ENCODE results near the gene ECHDC3.
"Not testable (repeated sequence)": the region's sequence is repeated elsewhere in the genome, so short reads cannot be mapped to it uniquely, and the experiment has no call there.

The ECHDC3 gene

GRCh38 chr10:11715815-11716494 is 26.2 kb upstream of the ECHDC3 start:
- no peak for DNase-seq (ENCODE audit: low read depth, low spot score)

- DNase-seq (ENCODE audit: low read depth, low spot score): no peak
These were observed 25.5 kb upstream of the ECHDC3 start for GRCh38 chr10:11716686-11717085.

- no peak for DNase-seq (ENCODE audit: low read depth, low spot score)
These were observed 22.5 kb upstream of the ECHDC3 start for GRCh38 chr10:11719496-11720259.

DNA sequence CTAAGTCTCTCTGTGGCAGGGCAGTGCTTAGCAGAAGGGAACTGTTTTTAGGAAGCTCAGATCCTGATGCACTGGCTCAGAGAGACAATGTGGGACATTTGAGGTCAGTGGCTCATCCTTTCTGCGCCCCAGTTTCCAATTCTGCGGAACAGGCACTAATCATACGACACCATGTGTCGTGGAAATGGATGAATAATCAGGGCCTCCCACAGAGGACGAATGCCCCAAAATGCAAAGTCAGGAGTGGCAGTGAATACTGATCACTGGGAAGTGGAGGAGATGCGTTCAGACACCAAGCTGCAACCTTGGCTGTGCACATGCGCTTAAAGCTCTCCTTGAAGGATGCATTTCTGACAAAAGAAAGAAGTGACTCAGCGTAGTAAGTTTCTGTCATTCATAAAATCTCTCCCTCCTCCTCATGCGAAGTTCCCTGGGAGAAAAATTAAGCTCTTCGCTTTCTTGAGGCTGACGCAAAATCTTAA is 21.9 kb upstream of the ECHDC3 start:
- DNase-seq (ENCODE audit: low read depth, low spot score): no peak

DNA sequence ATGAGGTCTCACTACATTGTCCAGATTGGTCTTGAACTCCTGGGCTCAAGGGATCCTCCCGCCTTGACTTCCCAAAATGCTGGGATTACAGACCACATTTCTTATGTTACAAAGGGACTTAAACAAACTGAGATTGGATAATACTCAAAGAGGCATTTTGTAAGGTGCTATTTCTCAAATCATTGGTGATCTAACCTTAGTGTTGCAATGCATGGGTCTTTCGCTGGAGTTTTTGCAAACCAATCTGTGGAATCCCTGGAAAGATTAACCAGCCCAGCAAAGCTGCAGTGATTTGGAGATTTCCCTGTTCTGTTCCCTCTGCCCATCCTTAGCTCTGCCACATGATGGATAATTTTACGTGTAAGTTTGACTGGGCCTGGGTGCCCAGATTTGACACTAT is 20.4 kb upstream of the ECHDC3 start:
- no peak for DNase-seq (ENCODE audit: low read depth, low spot score)

DNA sequence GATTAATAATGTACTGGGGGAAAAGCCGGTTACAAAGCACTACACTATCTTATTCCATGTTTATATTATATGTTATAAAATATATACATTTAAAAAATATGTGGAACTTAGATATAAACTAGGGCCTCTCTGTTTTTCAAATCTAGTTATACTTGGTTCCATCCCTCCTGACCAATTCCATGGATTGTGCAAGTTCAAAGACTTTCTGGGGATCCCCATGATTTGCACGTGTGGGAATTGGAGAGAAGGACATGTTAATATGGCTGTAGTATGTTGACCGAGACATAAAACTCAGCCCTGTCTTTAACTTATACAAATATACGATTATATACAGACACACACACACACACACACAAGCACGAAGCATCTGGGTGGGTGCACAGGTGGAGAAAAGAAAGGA is 18.8 kb upstream of the ECHDC3 start:
- DNase-seq (ENCODE audit: low read depth, low spot score): no peak

- no peak for DNase-seq (ENCODE audit: low read depth, low spot score)
These were observed 17.0 kb upstream of the ECHDC3 start for GRCh38 chr10:11724938-11725776.

DNA sequence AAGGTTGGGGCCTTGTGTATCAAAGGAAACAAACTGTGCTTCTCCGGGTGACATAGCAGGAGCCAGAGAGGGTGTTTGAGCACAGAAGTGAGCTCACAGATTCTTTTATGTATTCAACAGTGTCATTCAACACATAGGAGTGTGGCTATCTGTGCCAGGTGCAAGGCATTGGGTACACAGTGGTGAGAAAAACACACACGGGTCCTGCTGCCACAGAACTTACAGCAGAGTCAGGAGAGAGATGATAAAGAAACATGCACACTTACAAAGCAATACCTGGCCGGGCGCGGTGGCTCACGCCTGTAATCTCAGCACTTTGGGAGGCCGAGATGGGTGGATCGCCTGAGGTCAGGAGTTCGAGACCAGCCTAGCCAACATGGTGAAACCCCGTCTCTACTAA is 16.3 kb upstream of the ECHDC3 start:
- DNase-seq (ENCODE audit: low read depth, low spot score): no peak

GRCh38 chr10:11727563-11727962 is 14.6 kb upstream of the ECHDC3 start:
- no peak for DNase-seq (ENCODE audit: low read depth, low spot score)

DNA sequence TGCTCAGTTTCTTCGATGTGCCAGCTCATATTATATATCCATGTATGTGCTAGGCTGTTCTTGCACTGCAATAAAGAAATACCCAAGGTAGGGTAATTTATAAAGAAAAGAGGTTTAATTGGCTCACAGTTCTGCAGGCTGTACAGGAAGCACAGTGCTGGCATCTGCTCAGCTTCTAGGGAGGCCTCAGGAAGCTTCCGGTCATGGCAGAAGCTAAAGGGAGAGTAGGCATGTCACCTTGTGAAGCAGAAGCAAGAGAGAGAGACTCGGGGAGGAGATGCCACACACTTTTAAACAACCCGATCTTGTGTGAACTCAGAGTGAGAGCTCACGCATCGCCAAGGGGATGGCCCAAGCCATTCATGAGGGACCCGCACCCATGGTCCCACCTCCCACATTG is 13.8 kb upstream of the ECHDC3 start:
- no peak for DNase-seq (ENCODE audit: low read depth, low spot score)

- DNase-seq (ENCODE audit: low read depth, low spot score): no peak
These were observed 12.3 kb upstream of the ECHDC3 start for GRCh38 chr10:11729790-11730315.

GRCh38 chr10:11730779-11731178 is 11.4 kb upstream of the ECHDC3 start:
- DNase-seq (ENCODE audit: low read depth, low spot score): no peak

- DNase-seq (ENCODE audit: low read depth, low spot score): not testable (repeated sequence)
These were observed 5.4 kb upstream of the ECHDC3 start for GRCh38 chr10:11736767-11737166.

- not testable (repeated sequence) for DNase-seq (ENCODE audit: low read depth, low spot score)
These were observed 4.7 kb upstream of the ECHDC3 start for GRCh38 chr10:11737258-11738032.

DNA sequence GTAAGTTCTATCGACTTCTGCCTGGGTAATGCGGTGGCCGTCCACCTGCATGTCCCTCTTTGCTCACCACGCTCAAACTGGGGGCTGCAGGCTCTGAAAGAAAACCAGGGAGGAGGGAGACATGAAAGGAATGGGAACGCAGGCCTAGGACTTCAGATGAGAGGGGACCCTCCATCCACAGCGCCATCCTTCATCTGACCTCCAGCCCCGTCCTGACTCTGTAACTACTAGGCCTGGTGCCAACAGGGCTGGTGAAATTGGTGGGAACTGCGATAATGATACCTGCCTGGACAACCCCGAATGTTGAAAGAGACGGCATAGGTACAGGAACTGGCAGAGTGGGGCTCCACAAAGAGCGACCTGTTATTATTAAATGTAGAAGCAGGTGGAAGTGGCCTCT is 1.3 kb upstream of the ECHDC3 start:
- no peak for DNase-seq (ENCODE audit: low read depth, low spot score)

DNA sequence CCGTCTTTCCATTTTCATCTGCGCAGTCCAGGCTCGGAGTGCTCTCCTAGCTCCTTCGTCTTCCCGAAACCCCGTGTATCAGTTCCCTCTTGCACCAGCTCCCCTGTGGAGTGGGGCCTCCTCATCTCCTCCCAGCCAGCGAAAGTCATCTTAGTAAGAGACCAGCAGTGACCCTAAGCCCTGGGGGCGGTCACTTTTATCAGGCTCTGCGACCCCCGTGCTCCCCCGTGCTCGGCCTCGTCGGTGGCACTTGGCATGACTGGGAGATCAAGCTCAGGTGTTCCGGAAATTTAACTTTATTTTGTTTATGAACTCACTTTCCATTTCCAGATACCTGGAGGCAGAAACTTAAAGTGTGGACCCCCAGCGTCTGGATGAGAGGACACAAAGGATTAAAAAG is 574 bp upstream of the ECHDC3 start:
- DNase-seq (ENCODE audit: low read depth, low spot score): no peak

GRCh38 chr10:11742779-11743298 is 657 bp downstream of the ECHDC3 start:
- DNase-seq (ENCODE audit: low read depth, low spot score): no peak

DNA sequence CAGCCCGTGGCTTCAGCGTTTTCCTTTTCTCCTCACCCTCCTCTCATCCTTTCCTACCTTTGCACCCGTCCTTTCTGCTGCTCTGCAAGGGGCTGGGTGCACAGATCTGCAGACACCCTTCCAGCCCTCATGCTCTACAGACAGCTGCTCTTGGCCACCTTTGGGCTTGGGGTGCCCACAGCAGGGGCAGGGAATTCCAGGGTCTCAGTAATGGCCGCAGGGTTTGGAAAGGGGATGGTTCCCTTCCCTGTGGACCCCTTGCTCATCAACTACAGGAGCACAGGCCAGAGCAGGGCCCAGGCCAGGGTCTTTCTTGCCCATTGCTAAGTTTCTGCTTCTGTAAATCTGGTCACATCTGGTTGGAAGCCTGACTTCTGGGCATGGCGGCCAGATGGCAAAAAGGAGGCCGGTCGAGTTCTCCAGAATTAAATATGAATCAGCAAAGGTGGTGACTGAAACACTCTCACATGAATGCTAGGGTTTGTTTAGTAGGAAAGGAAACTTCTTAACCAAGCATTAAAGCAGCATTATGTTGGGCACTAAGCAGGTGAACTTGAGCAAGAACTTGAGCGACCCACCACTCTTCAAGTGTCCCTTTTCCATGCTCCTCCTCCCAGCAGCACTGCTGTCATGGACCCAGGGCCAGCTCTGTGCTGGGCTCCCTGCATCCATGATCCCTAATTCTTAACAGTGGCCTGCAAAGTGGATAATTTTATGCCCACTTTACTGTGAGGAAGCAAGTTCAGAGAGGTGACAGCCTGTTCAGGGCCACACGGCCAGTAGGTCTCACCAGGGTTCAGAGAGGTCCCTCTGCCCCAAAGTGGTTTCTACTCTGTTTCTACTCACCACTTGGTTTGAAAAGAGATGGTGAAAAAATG is 1.5 kb downstream of the ECHDC3 start:
- no peak for DNase-seq (ENCODE audit: low read depth, low spot score)

- no peak for DNase-seq (ENCODE audit: low read depth, low spot score)
These were observed 2.9 kb downstream of the ECHDC3 start for GRCh38 chr10:11745045-11745444.
